Erythroblast (primary cell): ENCODE data around the gene AKAP13.

Experiments
- GATA1 ChIP-seq: IDR thresholded peaks from 2 replicates; pipeline ENCODE4 v1.6.1; 2011; ENCODE audit warnings: low read depth, mild to moderate bottlenecking, control low read depth, low read length, moderate library complexity
- POLR2A ChIP-seq: IDR thresholded peaks from 2 replicates; pipeline ENCODE4 v1.6.1; 2011; ENCODE audit warnings: mild to moderate bottlenecking, low read length

DNA sequence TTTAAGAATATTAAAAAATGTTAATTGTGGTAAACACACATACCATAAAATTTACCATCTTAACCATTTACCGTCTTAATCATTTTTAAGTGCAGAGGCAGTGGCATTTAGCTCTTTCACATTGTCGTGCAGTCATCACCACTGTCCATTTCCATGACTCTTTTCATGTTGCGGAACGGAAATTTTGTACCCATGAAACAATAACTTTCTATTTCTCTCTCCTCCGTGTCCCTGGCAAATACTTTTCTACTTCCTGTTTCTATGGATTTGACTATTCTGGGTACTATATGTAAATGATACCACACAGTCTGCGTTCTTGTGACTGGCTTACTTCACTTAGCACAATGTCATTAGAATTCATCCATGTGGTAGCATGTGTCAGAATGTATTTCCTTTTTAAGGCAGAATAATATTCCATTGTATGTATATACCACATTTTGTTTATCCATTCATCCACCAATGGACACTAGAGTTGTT lies 27.9 kb downstream of the AKAP13 start:
- TF ChIP-seq POLR2A (no peak), GATA1 (no peak)
